ENCODE results near the gene RMND5A. TPM values are rescaled to one million over a fixed set of nuclear protein-coding genes. Genes with fewer than 3 reads are reported as not detected.

RMND5A gene, protein sequence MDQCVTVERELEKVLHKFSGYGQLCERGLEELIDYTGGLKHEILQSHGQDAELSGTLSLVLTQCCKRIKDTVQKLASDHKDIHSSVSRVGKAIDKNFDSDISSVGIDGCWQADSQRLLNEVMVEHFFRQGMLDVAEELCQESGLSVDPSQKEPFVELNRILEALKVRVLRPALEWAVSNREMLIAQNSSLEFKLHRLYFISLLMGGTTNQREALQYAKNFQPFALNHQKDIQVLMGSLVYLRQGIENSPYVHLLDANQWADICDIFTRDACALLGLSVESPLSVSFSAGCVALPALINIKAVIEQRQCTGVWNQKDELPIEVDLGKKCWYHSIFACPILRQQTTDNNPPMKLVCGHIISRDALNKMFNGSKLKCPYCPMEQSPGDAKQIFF
- 15.5 and 24.6 TPM in 2 replicates for total RNA-seq

- H3K4me3 ChIP-seq (ENCODE audit: low read depth, low read length): peak within 1 kb of the TSS; percentile 64
- DNase-seq (ENCODE audit: low read depth): peak; percentile 93
These were observed at the start of gene RMND5A for GRCh38 chr2:86719637-86720539. Gene RMND5A, plus strand, starts transcription at chr2:86720291. Its CDS starts 377 bp downstream, at chr2:86720668.

- DNase-seq (ENCODE audit: low read depth): peak; percentile 75
- no peak for TF ChIP-seq CTCF (IDR thresholded peaks at IDR 0.05; ENCODE audit: insufficient read depth, low read depth, low read length)
- H3K4me3 ChIP-seq (ENCODE audit: low read depth, low read length): no peak overlapping the region
These were observed 48.6 kb upstream of the RMND5A start for GRCh38 chr2:86671337-86671981.

- no peak for DNase-seq (ENCODE audit: low read depth)
- no peak overlapping the region for H3K4me3 ChIP-seq (ENCODE audit: low read depth, low read length)
- TF ChIP-seq CTCF (IDR thresholded peaks at IDR 0.05; ENCODE audit: insufficient read depth, low read depth, low read length): no peak
These were observed 48.0 kb upstream of the RMND5A start for GRCh38 chr2:86672027-86672545.

DNA sequence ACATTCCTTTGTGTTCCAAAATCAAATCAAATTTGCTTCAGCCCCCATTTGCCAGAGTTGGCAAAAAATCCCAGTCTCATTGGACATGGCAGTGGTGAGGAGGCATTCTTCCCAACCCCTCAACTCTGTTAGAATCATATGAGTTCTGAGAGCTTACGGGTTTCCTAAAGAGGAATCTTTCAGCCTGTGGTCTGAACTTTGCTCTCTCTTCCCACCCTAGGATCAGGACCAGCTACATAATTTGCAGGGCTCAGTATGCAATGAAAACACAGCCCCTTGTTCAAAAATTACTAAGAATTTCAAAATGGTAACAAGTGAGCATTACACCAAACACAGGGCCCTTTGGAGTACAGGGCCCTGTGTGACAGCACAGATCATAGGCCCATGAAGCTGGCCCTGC, 47.1 kb upstream of the RMND5A start:
- no peak for DNase-seq (ENCODE audit: low read depth)
- TF ChIP-seq CTCF (IDR thresholded peaks at IDR 0.05; ENCODE audit: insufficient read depth, low read depth, low read length): no peak
- H3K4me3 ChIP-seq (ENCODE audit: low read depth, low read length): no peak overlapping the region

- peak; percentile 60 for DNase-seq (ENCODE audit: low read depth)
- TF ChIP-seq CTCF (IDR thresholded peaks at IDR 0.05; ENCODE audit: insufficient read depth, low read depth, low read length): no peak
- H3K4me3 ChIP-seq (ENCODE audit: low read depth, low read length): no peak overlapping the region
These were observed 46.0 kb upstream of the RMND5A start for GRCh38 chr2:86673986-86674670.

DNA sequence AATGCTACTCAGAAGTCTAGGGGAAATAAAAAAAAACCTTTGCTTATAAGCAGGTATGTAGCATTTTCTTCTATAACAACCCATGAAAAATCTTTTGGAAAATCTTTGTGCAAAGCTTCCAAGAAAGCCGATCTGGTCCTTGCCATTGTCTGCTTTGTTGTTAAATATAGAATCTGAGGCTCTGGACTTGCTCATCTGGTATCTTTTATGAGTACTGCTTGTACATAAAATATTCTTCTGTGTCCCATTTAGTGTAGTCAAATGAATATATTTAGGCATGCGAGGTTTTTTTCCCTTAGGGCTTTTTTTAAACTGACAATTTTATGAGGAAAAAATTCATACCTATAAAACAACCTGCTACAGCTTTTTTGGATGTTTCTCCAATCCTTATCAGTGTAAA, 45.0 kb upstream of the RMND5A start:
- no peak overlapping the region for H3K4me3 ChIP-seq (ENCODE audit: low read depth, low read length)
- peak; percentile 14 for DNase-seq (ENCODE audit: low read depth)
- no peak for TF ChIP-seq CTCF (IDR thresholded peaks at IDR 0.05; ENCODE audit: insufficient read depth, low read depth, low read length)
